GM12865 (cell line): ENCODE results near the gene COL26A1.

Experiments
- DNase-seq: peaks from one replicate; pipeline ENCODE4 v3.0.0; 2010; ENCODE audit warnings: low read depth
- H3K4me3 ChIP-seq: 2 replicates; pipeline ENCODE4 v1.5.1; 2011; ENCODE audit warnings: mild to moderate bottlenecking, low read depth, low read length, control low read depth
- CTCF ChIP-seq: IDR thresholded peaks from 2 replicates; pipeline ENCODE4 v1.5.1; 2011; ENCODE audit warnings: low read length, control low read depth, low read depth, inconsistent platforms; ENCODE audit not compliant: insufficient read depth; ENCODE audit errors: missing control alignments

COL26A1 gene

GRCh38 chr7:101521430-101521925 lies 158.8 kb downstream of the COL26A1 start:
- TF ChIP-seq CTCF, result no peak
- H3K4me3 ChIP-seq, result no peak overlapping the region
- no peak for DNase-seq

- no peak for TF ChIP-seq CTCF
- no peak overlapping the region for H3K4me3 ChIP-seq
- DNase-seq, result no peak
These were observed 159.3 kb downstream of the COL26A1 start for GRCh38 chr7:101522021-101522420.

GRCh38 chr7:101527844-101528667 lies 165.4 kb downstream of the COL26A1 start:
- H3K4me3 ChIP-seq, result no peak overlapping the region
- DNase-seq, result no peak
- no peak for TF ChIP-seq CTCF

GRCh38 chr7:101529560-101529959 lies 166.9 kb downstream of the COL26A1 start:
- H3K4me3 ChIP-seq, result no peak overlapping the region
- DNase-seq, result no peak
- no peak for TF ChIP-seq CTCF

GRCh38 chr7:101531726-101532357 lies 169.2 kb downstream of the COL26A1 start:
- no peak overlapping the region for H3K4me3 ChIP-seq
- TF ChIP-seq CTCF, result no peak
- DNase-seq, result no peak

GRCh38 chr7:101532400-101533102 lies 169.9 kb downstream of the COL26A1 start:
- DNase-seq, result no peak
- H3K4me3 ChIP-seq, result no peak overlapping the region
- no peak for TF ChIP-seq CTCF
